ENCODE measurements around the gene PSMC1. TPM values are rescaled to one million over a fixed set of nuclear protein-coding genes. Genes with fewer than 3 reads are reported as not detected.

The PSMC1 gene
- polyA plus RNA-seq, 3 donors: 110 to 142 (median 137) TPM

DNA sequence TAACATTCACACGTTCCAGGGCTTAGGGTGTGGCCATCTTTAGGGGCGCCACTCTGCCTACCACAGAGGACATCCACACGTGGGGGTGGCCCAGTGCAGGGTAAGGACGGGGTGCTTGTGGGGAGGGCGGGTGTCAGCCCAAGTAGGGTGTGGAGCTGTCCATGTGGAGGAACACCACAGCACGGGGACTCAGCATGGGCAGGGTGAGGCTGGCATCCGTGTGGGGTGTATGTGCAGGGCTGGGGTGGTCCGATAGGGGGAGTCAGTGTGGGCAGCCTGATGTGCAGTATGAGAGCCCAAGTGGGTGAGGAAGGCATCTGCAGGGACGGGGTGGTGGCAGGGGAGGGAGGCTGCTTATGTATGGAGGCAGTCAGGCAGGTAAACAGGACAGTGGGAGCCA is 17.7 kb downstream of the PSMC1 start:
- DNase-seq: no peak

- no peak for DNase-seq
These were observed 18.6 kb downstream of the PSMC1 start for GRCh38 chr14:90274808-90275457.

- no peak for DNase-seq
These were observed 19.1 kb downstream of the PSMC1 start for GRCh38 chr14:90275458-90275814.

DNA sequence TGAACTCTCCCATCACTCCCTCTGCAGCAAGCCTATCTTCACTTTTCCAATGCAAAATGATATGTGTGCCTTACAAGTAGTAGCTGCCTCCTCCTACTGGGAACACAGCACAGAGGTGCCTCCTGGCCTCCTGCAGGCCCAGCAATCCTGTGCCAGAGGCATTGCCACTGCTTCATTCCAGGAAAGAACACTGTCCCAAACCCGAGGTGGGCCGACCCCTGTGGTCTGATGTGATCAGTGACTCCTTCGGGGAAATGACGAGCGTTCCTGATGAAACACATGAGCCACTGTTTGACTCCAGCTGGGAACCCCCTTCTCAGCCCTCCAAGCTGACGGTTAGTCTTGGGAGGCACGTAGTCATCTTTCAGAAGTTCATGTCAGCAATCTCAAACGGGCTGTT is 19.5 kb downstream of the PSMC1 start:
- no peak for DNase-seq

GRCh38 chr14:90276646-90277367 is 20.5 kb downstream of the PSMC1 start:
- DNase-seq: no peak

- DNase-seq: no peak
These were observed 21.3 kb downstream of the PSMC1 start for GRCh38 chr14:90277581-90278198.

GRCh38 chr14:90278199-90279175 is 22.1 kb downstream of the PSMC1 start:
- no peak for DNase-seq

- no peak for DNase-seq
These were observed 23.7 kb downstream of the PSMC1 start for GRCh38 chr14:90280096-90280495.

DNA sequence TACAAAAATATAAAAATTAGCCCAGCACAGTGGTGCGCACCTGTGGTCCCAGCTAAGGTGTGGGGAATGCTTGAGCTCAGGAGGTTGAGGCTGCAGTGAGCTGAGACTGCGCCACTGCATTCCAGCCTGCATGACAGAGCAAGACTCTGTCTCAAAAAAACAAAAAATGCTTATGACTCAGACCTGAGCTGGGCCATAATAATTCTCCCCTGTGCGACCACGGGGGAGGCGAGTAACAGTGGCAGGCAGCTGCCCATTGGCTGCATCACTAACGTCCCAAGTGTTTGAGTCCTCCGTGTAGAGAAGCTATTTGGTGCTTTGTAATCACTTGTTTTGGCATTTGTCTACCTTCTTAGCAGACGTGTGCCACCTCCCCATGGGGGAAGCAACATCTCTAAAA is 24.9 kb downstream of the PSMC1 start:
- no peak for DNase-seq

DNA sequence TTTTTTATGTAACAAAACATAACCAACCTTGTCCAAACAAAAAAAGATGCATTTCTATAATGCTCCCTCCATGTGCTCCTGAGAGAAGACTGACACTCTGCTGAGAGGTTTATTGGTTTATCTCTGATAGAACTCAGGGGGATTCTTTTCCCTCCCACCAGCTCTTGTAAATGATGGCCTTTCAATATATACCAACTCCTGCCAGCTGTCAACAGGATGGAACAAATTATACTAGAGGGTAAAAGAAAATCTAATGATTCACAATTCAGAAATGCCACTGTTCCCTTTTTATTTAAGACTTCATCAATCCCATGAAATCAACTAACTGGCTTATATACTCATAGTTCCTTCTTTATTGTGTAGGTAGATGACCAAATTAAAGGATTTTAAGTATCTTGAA is 25.4 kb downstream of the PSMC1 start:
- no peak for DNase-seq

DNA sequence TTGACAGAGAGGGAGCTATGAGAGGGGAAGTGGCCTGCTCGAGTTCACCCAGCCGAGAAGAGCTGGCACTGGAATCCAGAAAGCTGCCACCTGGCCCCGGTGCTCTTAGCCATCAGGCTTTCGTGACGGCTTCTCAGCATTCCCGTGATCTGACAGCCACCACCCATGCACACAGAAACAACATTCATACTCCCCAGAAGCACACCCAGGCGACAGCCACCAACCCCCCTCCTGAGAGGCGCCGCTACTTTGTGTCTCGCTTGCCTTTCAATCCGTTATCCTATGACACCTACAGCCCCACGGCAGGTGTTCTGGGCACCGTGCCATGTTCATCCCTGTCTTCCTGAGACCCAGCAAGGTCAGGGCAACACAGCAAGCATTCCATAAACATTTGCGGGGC is 31.4 kb downstream of the PSMC1 start:
- no peak for DNase-seq

DNA sequence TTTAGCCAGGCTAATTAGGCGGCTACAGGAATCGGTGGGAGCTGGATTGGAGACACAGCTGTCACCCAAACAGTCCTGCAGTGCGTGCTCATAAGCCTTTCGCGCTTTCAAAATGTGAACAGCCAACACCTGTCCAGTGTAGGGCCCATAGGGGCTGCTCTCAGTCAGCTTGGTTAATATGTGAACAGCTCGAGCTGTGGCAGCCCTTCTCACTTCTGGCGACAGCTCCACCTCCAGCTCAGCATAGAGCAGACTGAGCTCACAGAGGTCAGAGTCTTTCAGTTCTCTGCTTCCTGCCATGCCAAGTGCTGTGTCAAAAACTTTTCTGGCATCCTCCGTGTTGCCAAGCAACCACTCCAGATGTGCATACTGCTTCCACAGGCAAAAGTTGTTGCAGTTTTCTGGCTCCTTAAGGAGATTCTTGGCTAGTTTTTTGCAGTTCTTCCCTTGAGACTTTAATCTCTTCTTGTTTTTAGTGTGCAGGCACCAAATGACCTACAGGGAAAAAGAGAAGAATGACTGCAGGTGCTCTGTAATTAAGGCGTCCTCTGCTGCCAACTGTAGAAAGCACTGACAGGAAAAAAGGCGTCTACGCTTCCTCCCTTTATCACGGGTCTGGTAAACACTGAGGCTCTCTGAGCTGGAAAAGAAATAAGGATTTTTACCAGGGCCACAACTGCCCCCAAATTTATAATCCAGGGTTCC is 32.5 kb downstream of the PSMC1 start:
- DNase-seq: no peak

- no peak for DNase-seq
These were observed 34.1 kb downstream of the PSMC1 start for GRCh38 chr14:90290337-90291011.

GRCh38 chr14:90291699-90292098 is 35.3 kb downstream of the PSMC1 start:
- no peak for DNase-seq

GRCh38 chr14:90293766-90294730 is 37.7 kb downstream of the PSMC1 start:
- DNase-seq: no peak

DNA sequence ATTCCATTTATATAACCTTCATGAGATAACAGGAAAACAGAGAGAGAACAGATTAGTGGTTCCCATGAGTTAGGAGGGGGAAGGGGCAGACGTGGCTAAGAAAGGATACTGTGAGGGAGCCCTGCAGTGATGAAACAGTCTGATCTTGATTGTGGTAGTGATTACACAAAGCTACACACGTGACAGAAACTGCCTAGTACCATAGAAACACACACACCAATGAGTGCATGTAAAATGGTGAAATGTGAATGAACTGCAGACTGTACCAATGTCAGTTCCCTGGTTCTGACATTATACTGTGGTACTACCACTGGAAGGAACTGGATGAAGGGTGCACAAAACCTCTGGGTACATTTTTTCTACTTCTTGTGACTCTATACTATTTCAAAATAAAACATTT is 38.5 kb downstream of the PSMC1 start:
- DNase-seq: no peak

- DNase-seq: peak; percentile 28
These were observed 39.6 kb downstream of the PSMC1 start for GRCh38 chr14:90295870-90296516.

DNA sequence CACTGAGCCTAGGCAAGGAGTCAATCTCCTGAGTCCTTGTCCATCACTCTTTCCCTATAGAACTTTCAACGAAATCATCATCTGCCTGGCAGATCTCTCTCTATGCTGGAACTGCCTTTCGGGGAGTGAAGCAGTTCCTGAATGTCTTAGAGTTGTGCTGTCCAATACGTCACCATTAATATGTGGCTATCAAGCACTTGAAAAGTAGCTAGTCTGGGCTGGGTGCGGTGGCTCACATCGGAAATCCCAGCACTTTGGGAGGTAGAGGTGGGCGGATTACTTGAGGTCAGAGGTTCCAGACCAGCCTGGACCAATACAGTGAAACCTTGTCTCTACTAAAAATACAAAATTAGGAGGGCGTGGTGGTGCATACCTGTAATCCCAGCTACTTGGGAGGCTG is 40.3 kb downstream of the PSMC1 start:
- no peak for DNase-seq
